ENCODE data around the gene SLC29A2.

DNA sequence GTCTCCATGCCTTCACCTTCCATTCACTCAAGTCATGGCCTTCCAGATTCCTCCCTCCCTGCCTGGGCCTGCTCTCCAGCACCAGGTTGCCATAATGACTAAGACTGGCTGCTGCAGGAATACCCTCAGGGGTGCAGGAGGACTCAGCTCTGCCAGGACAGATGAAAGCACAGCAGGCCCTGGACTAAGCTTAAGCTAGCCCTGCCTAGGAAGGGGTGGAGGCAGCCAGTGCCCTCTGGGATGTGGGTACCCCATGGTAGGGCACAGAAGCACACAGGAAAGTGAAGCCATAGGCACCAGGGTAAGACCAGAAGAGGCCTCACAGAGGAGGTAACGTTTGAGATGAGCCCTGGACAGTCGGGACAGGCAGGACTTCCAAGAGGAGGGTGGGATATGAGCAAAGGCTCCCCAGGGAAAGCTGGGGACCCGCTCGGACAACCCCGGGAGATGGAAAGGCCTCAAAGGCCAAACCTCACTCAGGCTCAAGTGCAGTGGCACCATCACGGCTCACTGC, 32.3 kb downstream of the SLC29A2 start:
- TF ChIP-seq, protein P1, sequence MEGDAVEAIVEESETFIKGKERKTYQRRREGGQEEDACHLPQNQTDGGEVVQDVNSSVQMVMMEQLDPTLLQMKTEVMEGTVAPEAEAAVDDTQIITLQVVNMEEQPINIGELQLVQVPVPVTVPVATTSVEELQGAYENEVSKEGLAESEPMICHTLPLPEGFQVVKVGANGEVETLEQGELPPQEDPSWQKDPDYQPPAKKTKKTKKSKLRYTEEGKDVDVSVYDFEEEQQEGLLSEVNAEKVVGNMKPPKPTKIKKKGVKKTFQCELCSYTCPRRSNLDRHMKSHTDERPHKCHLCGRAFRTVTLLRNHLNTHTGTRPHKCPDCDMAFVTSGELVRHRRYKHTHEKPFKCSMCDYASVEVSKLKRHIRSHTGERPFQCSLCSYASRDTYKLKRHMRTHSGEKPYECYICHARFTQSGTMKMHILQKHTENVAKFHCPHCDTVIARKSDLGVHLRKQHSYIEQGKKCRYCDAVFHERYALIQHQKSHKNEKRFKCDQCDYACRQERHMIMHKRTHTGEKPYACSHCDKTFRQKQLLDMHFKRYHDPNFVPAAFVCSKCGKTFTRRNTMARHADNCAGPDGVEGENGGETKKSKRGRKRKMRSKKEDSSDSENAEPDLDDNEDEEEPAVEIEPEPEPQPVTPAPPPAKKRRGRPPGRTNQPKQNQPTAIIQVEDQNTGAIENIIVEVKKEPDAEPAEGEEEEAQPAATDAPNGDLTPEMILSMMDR (conservative IDR thresholded peaks at IDR 0.05) = no peak
- TF ChIP-seq EZH2 (IDR thresholded peaks at IDR 0.05; ENCODE audit: low read depth) = no peak

Measured in PC-9 (cell line).